ENCODE data around the gene SNHG17.
"Not testable (repeated sequence)": the region's sequence is repeated elsewhere in the genome, so short reads cannot be mapped to it uniquely, and the experiment has no call there.

Gene SNHG17

GRCh38 chr20:38434770-38435554, at the start of gene SNHG17:
TSS of gene SNHG17 (minus strand) at chr20:38435328.
- DNase-seq, result peak; percentile 94

- no peak for DNase-seq
Observed at GRCh38 chr20:38479596-38479995, 44.5 kb upstream of the SNHG17 start.

GRCh38 chr20:38477747-38478146, 42.6 kb upstream of the SNHG17 start:
- no peak for DNase-seq

GRCh38 chr20:38473367-38473795, 38.3 kb upstream of the SNHG17 start:
- DNase-seq, result no peak

DNA sequence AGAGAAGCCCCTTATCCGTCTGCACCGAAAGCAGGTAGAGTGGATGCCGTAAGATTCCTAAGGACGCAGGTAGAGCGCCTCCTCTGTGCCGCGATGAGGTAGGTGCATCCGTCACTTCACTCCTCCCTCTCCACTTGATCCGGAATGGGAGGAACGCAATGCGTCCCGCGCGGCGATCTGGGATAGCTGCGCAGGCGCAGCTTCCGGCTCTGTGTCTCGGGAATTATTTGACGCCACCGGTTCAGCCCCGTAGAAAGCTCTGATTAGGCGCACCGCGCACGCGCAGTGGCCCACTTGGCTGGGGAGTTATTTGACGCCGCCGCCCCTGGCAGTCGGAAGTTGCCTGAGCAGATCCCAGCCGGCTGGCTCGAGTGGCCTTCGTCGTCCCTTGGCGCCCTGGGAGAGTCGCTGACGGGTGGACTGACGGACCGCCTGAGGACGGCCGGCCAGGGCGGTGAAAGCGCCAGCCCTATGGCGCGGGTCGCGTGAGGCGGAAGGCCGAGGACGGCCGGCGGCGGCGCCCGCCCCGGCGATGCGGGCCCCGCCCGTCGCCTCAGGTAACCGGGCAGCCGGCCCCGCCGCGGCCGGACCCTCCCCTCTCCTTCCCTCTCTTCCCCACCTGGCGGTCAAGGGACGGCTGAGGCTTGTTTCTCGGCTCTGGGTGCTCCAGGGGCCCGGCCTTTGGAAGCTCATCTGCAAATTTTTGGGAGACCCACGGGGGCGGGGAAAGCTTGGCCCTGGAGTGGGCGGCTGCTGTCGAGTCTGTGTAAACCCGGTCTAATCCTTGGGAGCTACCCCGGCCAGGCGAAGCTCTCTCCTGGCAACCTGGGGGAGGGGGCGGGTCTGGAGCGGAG, 37.6 kb upstream of the SNHG17 start, which contains the start of gene RALGAPB:
TSS of gene RALGAPB (plus strand) at position 331 of the 854 bp plus-strand sequence. CDS start 15,590 bp downstream, outside the sequence.
- DNase-seq, result peak; percentile 96

DNA sequence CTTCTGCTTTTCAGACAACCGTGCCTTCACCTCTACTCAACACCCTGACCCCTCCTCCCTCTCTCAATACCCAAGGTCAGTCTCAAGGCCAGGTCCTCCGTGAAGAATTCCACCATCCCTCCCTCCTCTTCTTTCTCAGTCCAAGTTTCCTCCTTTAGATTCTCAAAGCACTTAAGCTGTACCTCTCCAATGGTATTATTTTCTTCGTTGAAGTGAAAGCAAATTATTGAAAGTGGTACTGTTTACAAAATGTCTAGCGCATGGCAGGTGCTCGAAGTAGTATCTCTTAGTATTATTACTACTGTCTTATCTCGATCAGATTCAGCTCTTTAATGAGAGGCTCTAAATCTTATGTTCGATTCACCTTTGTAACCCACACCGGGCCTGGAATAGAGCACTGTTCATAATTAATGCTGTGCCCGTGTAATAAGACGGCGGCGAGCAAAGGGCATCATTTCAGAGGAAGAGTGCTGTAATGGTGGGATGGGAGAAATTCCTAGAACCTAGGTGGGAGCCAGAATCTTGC, 36.9 kb upstream of the SNHG17 start:
- DNase-seq, result no peak

- no peak for DNase-seq
Observed at GRCh38 chr20:38471245-38471644, 36.1 kb upstream of the SNHG17 start.

GRCh38 chr20:38466983-38467382, 31.9 kb upstream of the SNHG17 start:
- DNase-seq, result no peak

GRCh38 chr20:38466171-38466570, 31.0 kb upstream of the SNHG17 start:
- no peak for DNase-seq

- not testable (repeated sequence) for DNase-seq
Observed at GRCh38 chr20:38461569-38461968, 26.4 kb upstream of the SNHG17 start.

DNA sequence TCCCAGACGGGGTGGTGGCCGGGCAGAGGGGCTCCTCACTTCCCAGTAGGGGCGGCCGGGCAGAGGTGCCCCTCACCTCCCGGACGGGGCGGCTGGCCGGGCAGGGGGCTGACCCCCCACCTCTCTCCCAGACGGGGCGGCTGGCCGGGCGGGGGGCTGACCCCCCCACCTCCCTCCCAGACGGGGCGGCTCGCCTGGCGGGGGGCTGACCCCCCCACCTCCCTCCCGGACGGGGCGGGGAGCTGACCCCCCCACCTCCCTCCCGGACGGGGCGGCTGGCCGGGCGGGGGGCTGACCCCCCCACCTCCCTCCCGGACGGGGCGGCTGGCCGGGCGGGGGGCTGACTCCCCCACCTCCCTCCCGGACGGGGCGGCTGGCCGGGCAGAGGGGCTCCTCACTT, 26.0 kb upstream of the SNHG17 start:
- not testable (repeated sequence) for DNase-seq

GRCh38 chr20:38460631-38461030, 25.5 kb upstream of the SNHG17 start:
- DNase-seq, result not testable (repeated sequence)

- no peak for DNase-seq
Observed at GRCh38 chr20:38460040-38460623, 25.0 kb upstream of the SNHG17 start.

DNA sequence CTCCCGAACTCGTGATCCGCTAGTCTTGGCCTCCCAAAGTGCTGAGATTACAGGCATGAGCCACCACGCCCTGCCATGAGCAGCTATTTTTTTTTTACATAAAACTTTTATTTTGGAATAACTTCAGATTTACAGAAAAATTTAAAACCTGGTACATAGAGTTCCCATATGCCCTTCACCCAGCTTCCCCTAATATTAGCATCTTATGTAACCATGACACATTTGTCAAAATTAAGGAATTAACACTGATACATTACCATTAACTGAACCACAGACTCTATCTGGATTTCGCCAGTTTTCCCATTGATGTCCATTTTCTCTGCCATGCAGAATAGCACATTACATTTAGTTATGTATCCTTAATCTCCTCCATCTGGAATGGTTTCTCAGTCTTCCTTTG, 23.2 kb upstream of the SNHG17 start:
- DNase-seq, result no peak

- no peak for DNase-seq
Observed at GRCh38 chr20:38454556-38455473, 19.7 kb upstream of the SNHG17 start.

DNA sequence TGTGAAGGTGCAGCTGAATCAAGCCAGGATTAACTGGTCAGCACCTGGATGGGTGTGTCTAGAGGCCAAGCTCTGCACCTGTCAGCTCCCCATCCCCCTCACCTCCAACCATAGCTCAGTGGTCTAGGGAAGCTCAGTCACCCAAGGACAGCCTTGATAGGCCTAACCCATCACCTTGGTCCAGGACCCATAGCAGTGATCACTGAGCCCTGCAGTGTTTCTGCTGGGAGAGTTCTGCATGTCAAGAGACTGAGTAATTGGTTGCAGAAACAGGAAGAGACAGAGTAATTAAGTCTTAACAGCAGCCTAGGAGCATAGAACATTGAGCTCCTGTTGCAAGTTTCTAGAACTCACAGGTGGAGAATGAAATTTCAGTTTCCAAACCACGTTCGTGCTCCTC, 18.8 kb upstream of the SNHG17 start:
- no peak for DNase-seq

DNA sequence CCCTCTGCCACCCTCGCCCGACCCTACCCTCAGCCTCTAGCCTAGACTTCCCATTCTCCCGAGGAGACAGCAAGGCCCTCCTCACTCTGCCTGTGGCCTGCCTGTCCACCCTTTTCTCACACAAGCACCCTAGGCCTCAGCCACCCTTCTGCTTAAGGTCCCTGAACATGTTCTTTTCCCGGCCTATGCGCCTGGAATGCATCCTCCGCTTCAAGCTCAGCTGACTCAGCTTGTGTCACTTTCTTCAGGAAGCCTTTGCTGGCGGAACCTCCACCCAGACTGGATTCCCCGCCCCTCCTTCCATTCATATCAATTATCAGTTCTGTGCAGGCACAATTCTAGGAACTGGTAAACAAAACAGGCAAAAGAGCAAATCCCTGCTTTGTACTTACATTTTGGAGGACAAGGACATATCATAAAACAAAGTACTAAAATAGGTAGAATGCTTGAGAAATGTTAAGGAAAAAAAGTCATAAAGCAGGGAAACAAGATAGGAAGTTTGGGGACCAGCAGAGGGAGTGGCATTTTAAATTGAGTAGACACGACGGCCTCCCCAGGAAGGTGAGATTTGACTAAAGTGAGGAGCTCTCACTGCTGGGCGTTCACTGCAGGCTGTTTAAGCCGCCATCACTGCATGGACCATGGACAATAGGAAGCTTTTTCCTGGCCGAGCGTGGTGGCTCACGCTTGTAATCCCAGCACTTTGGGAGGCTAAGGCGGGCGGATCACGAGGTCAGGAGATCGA, 17.9 kb upstream of the SNHG17 start:
- DNase-seq, result no peak

- DNase-seq, result no peak
Observed at GRCh38 chr20:38450412-38450975, 15.4 kb upstream of the SNHG17 start.

DNA sequence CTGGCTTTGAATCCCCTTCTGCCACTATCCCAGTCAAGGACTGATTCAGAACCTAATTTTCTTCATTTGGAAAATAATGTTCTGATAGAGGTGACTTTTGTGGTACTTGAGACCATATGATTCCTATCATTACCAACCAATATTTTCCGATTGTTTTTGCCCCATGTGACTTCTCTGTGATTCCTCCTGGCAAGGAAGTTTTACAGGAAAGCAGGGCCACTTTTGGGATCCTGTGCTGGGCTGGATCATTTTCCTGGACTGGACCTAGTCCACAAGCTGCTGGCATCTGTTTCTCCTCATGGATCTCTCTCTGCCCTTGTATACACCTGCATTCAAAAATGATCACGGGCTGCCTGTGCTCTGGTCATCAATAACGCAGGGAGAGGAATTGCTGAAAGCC, 13.9 kb upstream of the SNHG17 start:
- no peak for DNase-seq

- DNase-seq, result no peak
Observed at GRCh38 chr20:38447931-38448675, 13.0 kb upstream of the SNHG17 start.
